HEK293T (cell line): Measurements from ENCODE around the gene BFSP2.

Experiments
- ARNT ChIP-seq: fragments of 450-650 bp; IDR thresholded peaks from 2 replicates; pipeline ENCODE4 v1.6.1; 2017; ENCODE audit warnings: mild to moderate bottlenecking
- BHLHE40 ChIP-seq: fragments of 450-650 bp; IDR thresholded peaks from 2 replicates; pipeline ENCODE4 v1.6.1; 2016; ENCODE audit warnings: mild to moderate bottlenecking, moderate library complexity, borderline replicate concordance
- CTBP1 ChIP-seq: fragments of 450-650 bp; IDR thresholded peaks from 2 replicates; pipeline ENCODE4 v1.6.1; 2016; ENCODE audit warnings: borderline replicate concordance
- ELF4 ChIP-seq: fragments of 450-650 bp; IDR thresholded peaks from 2 replicates; pipeline ENCODE4 v1.6.1; 2017; ENCODE audit warnings: antibody characterized with exemption
- FOXA1 ChIP-seq: fragments of 450-650 bp; IDR thresholded peaks from 2 replicates; pipeline ENCODE4 v1.6.1; 2016; ENCODE audit warnings: mild to moderate bottlenecking
- FOXK2 ChIP-seq: fragments of 450-650 bp; IDR thresholded peaks from 2 replicates; pipeline ENCODE4 v1.6.1; 2016; ENCODE audit warnings: mild to moderate bottlenecking
- FOXM1 ChIP-seq: fragments of 450-650 bp; IDR thresholded peaks from 2 replicates; pipeline ENCODE4 v1.6.1; 2017; ENCODE audit warnings: mild to moderate bottlenecking, borderline replicate concordance
- L3MBTL2 ChIP-seq: fragments of 450-650 bp; conservative IDR thresholded peaks from 2 replicates; pipeline ENCODE4 v1.6.1; 2016; ENCODE audit warnings: mild to moderate bottlenecking
- NFRKB ChIP-seq: fragments of 450-650 bp; IDR thresholded peaks from 2 replicates; pipeline ENCODE4 v1.6.1; 2016; ENCODE audit warnings: mild to moderate bottlenecking, moderate library complexity
- SP1 ChIP-seq: fragments of 450-650 bp; IDR thresholded peaks from 2 replicates; pipeline ENCODE4 v1.6.1; 2017
- TARDBP ChIP-seq: fragments of 450-650 bp; IDR thresholded peaks from 2 replicates; pipeline ENCODE4 v1.6.1; 2016
- ZNF384 ChIP-seq: fragments of 450-650 bp; IDR thresholded peaks from 2 replicates; pipeline ENCODE4 v1.6.1; 2016
- TF ChIP-seq, protein P1 (sequence below): fragments of 450-650 bp; IDR thresholded peaks from 2 replicates; pipeline ENCODE4 v1.6.1; 2016

DNA sequence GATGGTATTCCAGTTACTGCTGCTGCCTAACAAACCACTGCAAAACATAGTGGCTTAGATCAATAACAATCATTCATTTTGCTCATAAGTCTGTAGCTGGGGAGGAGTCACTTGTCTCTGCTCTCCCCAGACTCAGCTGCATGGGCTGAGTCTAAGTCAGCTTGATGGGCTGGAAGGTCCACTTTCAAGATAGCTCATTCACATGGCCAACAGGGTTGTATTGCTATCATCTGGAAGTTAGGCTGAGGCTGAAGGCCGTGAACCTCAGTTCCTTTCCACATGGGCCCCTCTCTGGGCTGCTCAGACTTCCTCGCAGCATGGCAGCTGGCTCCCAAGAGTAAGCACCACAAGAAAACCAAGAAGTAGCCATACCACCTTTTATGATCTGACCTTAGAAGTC is 28.7 kb upstream of the BFSP2 start:
- no peak for TF ChIP-seq ARNT
- TF ChIP-seq FOXM1, result no peak
- TF ChIP-seq FOXA1, result no peak
- TF ChIP-seq CTBP1, result no peak
- TF ChIP-seq L3MBTL2, result no peak
- no peak for TF ChIP-seq TARDBP
- TF ChIP-seq ZNF384, result no peak
- TF ChIP-seq FOXK2, result no peak
- TF ChIP-seq, protein P1, sequence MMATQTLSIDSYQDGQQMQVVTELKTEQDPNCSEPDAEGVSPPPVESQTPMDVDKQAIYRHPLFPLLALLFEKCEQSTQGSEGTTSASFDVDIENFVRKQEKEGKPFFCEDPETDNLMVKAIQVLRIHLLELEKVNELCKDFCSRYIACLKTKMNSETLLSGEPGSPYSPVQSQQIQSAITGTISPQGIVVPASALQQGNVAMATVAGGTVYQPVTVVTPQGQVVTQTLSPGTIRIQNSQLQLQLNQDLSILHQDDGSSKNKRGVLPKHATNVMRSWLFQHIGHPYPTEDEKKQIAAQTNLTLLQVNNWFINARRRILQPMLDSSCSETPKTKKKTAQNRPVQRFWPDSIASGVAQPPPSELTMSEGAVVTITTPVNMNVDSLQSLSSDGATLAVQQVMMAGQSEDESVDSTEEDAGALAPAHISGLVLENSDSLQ, result no peak
- TF ChIP-seq ELF4, result no peak
- no peak for TF ChIP-seq SP1
- no peak for TF ChIP-seq BHLHE40
- TF ChIP-seq NFRKB, result no peak
